Fibroblast of pulmonary artery (primary cell): ENCODE results near the gene HSP90AB1.

Source experiments
- DNase-seq: peaks from one replicate; pipeline ENCODE4 v3.0.0-alpha.2; 2010; ENCODE audit warnings: low read depth
- H3K4me3 ChIP-seq: replicated peaks from 2 replicates; pipeline ENCODE4 v1.5.1; 2011; ENCODE audit warnings: low read depth, mild to moderate bottlenecking, control low read depth, low read length, moderate library complexity
- CTCF ChIP-seq: IDR thresholded peaks from 2 replicates; pipeline ENCODE4 v1.5.1; 2011; ENCODE audit warnings: mild to moderate bottlenecking, control low read depth, low read length, inconsistent platforms; ENCODE audit errors: missing control alignments

HSP90AB1 gene

GRCh38 chr6:44217332-44218143 is 29.4 kb upstream of the HSP90AB1 start:
- no peak for DNase-seq
- TF ChIP-seq CTCF = no peak
- H3K4me3 ChIP-seq = no peak overlapping the region

- no peak for TF ChIP-seq CTCF
- DNase-seq = peak; percentile 58
- peak overlapping the region; percentile 44 for H3K4me3 ChIP-seq
Measured at GRCh38 chr6:44219053-44219814, 27.7 kb upstream of the HSP90AB1 start.

- TF ChIP-seq CTCF = no peak
- DNase-seq = no peak
- H3K4me3 ChIP-seq = peak overlapping the region; percentile 44
Measured at GRCh38 chr6:44219815-44220784, 26.8 kb upstream of the HSP90AB1 start.

GRCh38 chr6:44220913-44221290 is 26.0 kb upstream of the HSP90AB1 start:
- H3K4me3 ChIP-seq = no peak overlapping the region
- DNase-seq = no peak
- TF ChIP-seq CTCF = no peak

- TF ChIP-seq CTCF = peak; percentile 87
- H3K4me3 ChIP-seq = no peak overlapping the region
- DNase-seq = peak; percentile 87
Measured at GRCh38 chr6:44221291-44221960, 25.5 kb upstream of the HSP90AB1 start.

- H3K4me3 ChIP-seq = no peak overlapping the region
- DNase-seq = no peak
- no peak for TF ChIP-seq CTCF
Measured at GRCh38 chr6:44221961-44222335, 25.0 kb upstream of the HSP90AB1 start.
